HepG2 (cell line): ENCODE results near the gene CTU2. TPM values are rescaled to one million over a fixed set of nuclear protein-coding genes. Genes with fewer than 3 reads are reported as not detected.

Experiments
- ERF ChIP-seq: IDR thresholded peaks from 2 replicates; pipeline ENCODE4 v1.6.1; 2018; ENCODE audit warnings: missing biosample characterization, missing genetic modification reagents
- FOSL1 ChIP-seq: sonication (generic); formaldehyde crosslinking; IDR thresholded peaks from 2 replicates; pipeline ENCODE4 v1.9.0; 2021; ENCODE audit warnings: missing genetic modification reagents, borderline replicate concordance
- FOSL2 ChIP-seq: sonication (generic); formaldehyde crosslinking; IDR thresholded peaks from 2 replicates; pipeline ENCODE4 v1.4.0; 2020; ENCODE audit warnings: missing genetic modification reagents
- GZF1 ChIP-seq: sonication (generic); formaldehyde crosslinking; IDR thresholded peaks from 2 replicates; pipeline ENCODE4 v1.5.1; 2020; ENCODE audit warnings: mild to moderate bottlenecking, missing genetic modification reagents
- MLX ChIP-seq: IDR thresholded peaks from 2 replicates; pipeline ENCODE4 v1.6.1; 2016
- MNT ChIP-seq: fragments of 450-650 bp; IDR thresholded peaks from 2 replicates; pipeline ENCODE4 v1.6.1; 2016
- RXRA ChIP-seq: sonication (generic); formaldehyde crosslinking; IDR thresholded peaks from 2 replicates; pipeline ENCODE4 v1.5.1; 2020; ENCODE audit warnings: missing genetic modification reagents
- SMC3 ChIP-seq: IDR thresholded peaks from 2 replicates; pipeline ENCODE4 v1.6.1; 2011; ENCODE audit warnings: low read length, improper control_type of control experiment
- SNAI1 ChIP-seq: sonication (generic); formaldehyde crosslinking; IDR thresholded peaks from 2 replicates; pipeline ENCODE4 v1.5.0; 2020; ENCODE audit warnings: mild to moderate bottlenecking, missing genetic modification reagents, borderline replicate concordance
- SP1 ChIP-seq, 2 experiments: fragments of 450-650 bp in 1 of 2; sonication (generic) in 1 of 2; formaldehyde crosslinking in 1 of 2; IDR thresholded peaks; 2 replicates each; pipeline versions ENCODE4 v1.4.0 to v1.6.1; 2016 to 2020; ENCODE audit warnings: missing genetic modification reagents in 1 of 2
- TEAD3 ChIP-seq: optimal IDR thresholded peaks from 2 replicates; pipeline ENCODE3; 2016; ENCODE audit warnings: borderline replicate concordance
- THAP11 ChIP-seq: IDR thresholded peaks from 2 replicates; pipeline ENCODE4 v1.6.1; 2016; ENCODE audit warnings: missing biosample characterization, missing genetic modification reagents
- ZBTB33 ChIP-seq: sonication (generic); formaldehyde crosslinking; IDR thresholded peaks from 2 replicates; pipeline ENCODE4 v1.4.0; 2020; ENCODE audit warnings: missing genetic modification reagents
- ZNF225 ChIP-seq: sonication (generic); formaldehyde crosslinking; IDR thresholded peaks from 2 replicates; pipeline ENCODE4 v1.4.0; 2020; ENCODE audit warnings: mild to moderate bottlenecking, missing genetic modification reagents
- ZNF24 ChIP-seq: fragments of 450-650 bp; IDR thresholded peaks from 2 replicates; pipeline ENCODE4 v1.6.1; 2017; ENCODE audit warnings: antibody characterized with exemption, mild to moderate bottlenecking
- ZNF274 ChIP-seq: sonication (generic); formaldehyde crosslinking; IDR thresholded peaks from 2 replicates; pipeline ENCODE4 v1.5.1; 2020; ENCODE audit warnings: mild to moderate bottlenecking, missing genetic modification reagents
- ZNF740 ChIP-seq: sonication (generic); formaldehyde crosslinking; IDR thresholded peaks from 2 replicates; pipeline ENCODE4 v1.4.0; 2020; ENCODE audit warnings: missing genetic modification reagents
- ZSCAN20 ChIP-seq: sonication (generic); formaldehyde crosslinking; IDR thresholded peaks from 2 replicates; pipeline ENCODE4 v1.4.0; 2020; ENCODE audit warnings: missing genetic modification reagents, mild to moderate bottlenecking, borderline replicate concordance
- polyA plus RNA-seq, 8 experiments: library from polyadenylated mRNA; depleted of rRNA in 3 of 8; stranded (reverse) in 7 of 8; unstranded in 1 of 8; fragments of >200 nt; fragmentation: Illumina TruSeq in 4 of 8; extraction: Trizol in 4 of 8; gene quantifications; 2 replicates each; pipeline versions ENCODE4 v1.2.1 to v1.2.3, GENCODE V29; 2011 to 2016; ENCODE audit warnings: low read depth in 4 of 8, missing spikeins in 1 of 8, mixed read lengths in 1 of 8; ENCODE audit not compliant: insufficient read depth in 1 of 8
- total RNA-seq, 5 experiments: library from RNA; depleted of rRNA; stranded (reverse); fragments of >200 nt; fragmentation: Illumina TruSeq; extraction: Trizol; gene quantifications; 2 replicates each; pipeline ENCODE4 v1.2.3, GENCODE V29; 2016; ENCODE audit warnings: low read depth in 1 of 5
- TF ChIP-seq, protein P1 (sequence below): sonication (generic); formaldehyde crosslinking; conservative IDR thresholded peaks from 2 replicates; pipeline ENCODE4 v1.8.1; 2023; ENCODE audit warnings: missing genetic modification reagents
- TF ChIP-seq, protein P2 (sequence below): sonication (generic); formaldehyde crosslinking; IDR thresholded peaks from 2 replicates; pipeline ENCODE4 v1.4.0; 2020; ENCODE audit warnings: missing genetic modification reagents, mild to moderate bottlenecking, borderline replicate concordance

Gene CTU2
- total and polyA plus RNA-seq, 2 of the 13 experiments (the other 11 are each of a cell fraction or from before 2014, with no cell fraction given): 13.3 to 21.9 TPM

DNA sequence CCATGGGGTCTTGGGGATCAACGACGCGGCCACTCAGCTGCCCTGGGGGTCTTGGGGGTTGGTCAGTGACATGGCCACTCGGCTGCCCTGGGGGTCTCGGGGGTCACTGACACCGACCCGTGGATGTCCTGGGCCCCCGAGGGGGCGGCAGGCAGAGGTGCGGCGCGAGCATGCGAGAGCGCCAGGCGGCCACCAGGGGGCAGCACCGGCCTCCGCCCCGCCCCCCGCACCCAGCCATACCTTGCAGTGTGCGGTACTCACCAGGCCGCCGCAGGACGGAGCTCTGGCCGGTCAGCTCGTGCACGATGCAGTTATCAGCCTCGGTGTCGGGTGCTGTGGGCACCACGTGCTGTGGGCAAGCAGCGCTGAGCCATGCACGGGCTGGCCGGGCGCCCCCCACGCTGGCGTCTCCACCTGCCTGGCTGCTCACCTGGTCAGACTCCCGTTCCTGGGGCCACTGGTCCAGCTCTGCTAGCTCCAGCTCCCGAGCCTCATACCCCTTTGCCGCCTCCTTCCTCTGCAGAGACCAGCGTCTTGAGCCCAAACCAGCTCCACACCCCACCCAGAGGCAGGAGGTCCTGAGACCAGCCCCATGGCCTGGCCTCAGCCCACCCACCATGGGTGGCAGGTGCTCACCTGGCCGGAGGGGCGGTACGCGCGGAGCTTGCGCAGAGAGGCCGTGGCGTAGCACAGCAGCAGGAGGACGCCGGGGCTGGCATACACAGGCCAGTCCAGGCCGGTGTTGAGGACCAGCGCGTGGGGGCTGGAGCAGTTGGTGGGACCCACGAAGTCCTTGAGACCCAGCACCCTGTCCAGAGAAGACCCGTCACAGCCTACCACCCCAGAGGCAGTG, 31.2 kb downstream of the CTU2 start (continued):
- TF ChIP-seq FOSL2 (CRISPR knock-in tag) (peak; percentile 21; the same call in 1 of the 2 replicates), ZNF740 (peak; percentile 83), FOSL1 (CRISPR knock-in tag) (no peak), MNT (peak; percentile 8; the same call in 1 of the 2 replicates), ZNF225 (0 out of 2 replicates have a peak, but pooled peaks have one; percentile 50), SNAI1 (CRISPR knock-in tag) (no peak), MLX (CRISPR knock-in tag) (no peak), ZSCAN20 (CRISPR knock-in tag) (no peak), GZF1 (CRISPR knock-in tag) (no peak), ERF (CRISPR knock-in tag) (peak; percentile 49; the same call in 1 of the 2 replicates), SMC3 (peak; percentile 30; the same call in 1 of the 2 replicates), SP1 (IDR thresholded peaks at IDR 0.05) (no peak), SP1 (CRISPR knock-in tag; IDR thresholded peaks at IDR 0.05) (peak; percentile 91), ZNF274 (0 out of 2 replicates have a peak, but pooled peaks have one; percentile 65), ZNF24 (no peak), RXRA (CRISPR knock-in tag) (peak; percentile 68; the same call in 1 of the 2 replicates), THAP11 (CRISPR knock-in tag) (0 out of 2 replicates have a peak, but pooled peaks have one; percentile 20), ZBTB33 (CRISPR knock-in tag) (peak; percentile 96), TEAD3 (peak; percentile 73)
- TF ChIP-seq, protein P1, sequence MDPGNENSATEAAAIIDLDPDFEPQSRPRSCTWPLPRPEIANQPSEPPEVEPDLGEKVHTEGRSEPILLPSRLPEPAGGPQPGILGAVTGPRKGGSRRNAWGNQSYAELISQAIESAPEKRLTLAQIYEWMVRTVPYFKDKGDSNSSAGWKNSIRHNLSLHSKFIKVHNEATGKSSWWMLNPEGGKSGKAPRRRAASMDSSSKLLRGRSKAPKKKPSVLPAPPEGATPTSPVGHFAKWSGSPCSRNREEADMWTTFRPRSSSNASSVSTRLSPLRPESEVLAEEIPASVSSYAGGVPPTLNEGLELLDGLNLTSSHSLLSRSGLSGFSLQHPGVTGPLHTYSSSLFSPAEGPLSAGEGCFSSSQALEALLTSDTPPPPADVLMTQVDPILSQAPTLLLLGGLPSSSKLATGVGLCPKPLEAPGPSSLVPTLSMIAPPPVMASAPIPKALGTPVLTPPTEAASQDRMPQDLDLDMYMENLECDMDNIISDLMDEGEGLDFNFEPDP (CRISPR knock-in tag): no peak
- TF ChIP-seq, protein P2, sequence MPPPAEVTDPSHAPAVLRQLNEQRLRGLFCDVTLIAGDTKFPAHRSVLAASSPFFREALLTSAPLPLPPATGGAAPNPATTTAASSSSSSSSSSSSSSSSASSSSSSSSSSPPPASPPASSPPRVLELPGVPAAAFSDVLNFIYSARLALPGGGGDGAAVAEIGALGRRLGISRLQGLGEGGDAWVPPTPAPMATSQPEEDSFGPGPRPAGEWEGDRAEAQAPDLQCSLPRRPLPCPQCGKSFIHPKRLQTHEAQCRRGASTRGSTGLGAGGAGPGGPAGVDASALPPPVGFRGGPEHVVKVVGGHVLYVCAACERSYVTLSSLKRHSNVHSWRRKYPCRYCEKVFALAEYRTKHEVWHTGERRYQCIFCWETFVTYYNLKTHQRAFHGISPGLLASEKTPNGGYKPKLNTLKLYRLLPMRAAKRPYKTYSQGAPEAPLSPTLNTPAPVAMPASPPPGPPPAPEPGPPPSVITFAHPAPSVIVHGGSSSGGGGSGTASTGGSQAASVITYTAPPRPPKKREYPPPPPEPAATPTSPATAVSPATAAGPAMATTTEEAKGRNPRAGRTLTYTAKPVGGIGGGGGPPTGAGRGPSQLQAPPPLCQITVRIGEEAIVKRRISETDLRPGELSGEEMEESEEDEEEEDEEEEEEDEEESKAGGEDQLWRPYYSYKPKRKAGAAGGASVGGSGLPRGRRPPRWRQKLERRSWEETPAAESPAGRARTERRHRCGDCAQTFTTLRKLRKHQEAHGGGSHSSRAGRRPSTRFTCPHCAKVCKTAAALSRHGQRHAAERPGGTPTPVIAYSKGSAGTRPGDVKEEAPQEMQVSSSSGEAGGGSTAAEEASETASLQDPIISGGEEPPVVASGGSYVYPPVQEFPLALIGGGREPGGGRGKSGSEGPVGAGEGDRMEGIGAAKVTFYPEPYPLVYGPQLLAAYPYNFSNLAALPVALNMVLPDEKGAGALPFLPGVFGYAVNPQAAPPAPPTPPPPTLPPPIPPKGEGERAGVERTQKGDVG (CRISPR knock-in tag): 0 out of 2 replicates have a peak, but pooled peaks have one; percentile 22
